HG03135 (cell line): ENCODE data around the gene RNU6-1.

Experiments
- ATAC-seq: cut with Tn5 transposase; IDR thresholded peaks from one replicate; pipeline ENCODE4 v1.9.1; 2021; ENCODE audit warnings: mild to moderate bottlenecking, moderate library complexity; ENCODE audit not compliant: unreplicated experiment

RNU6-1 gene

GRCh38 chr15:67834581-67835296 lies 5.1 kb downstream of the RNU6-1 start:
- ATAC-seq = no peak

- no peak for ATAC-seq
Measured at GRCh38 chr15:67833710-67834511, 5.9 kb downstream of the RNU6-1 start.

DNA sequence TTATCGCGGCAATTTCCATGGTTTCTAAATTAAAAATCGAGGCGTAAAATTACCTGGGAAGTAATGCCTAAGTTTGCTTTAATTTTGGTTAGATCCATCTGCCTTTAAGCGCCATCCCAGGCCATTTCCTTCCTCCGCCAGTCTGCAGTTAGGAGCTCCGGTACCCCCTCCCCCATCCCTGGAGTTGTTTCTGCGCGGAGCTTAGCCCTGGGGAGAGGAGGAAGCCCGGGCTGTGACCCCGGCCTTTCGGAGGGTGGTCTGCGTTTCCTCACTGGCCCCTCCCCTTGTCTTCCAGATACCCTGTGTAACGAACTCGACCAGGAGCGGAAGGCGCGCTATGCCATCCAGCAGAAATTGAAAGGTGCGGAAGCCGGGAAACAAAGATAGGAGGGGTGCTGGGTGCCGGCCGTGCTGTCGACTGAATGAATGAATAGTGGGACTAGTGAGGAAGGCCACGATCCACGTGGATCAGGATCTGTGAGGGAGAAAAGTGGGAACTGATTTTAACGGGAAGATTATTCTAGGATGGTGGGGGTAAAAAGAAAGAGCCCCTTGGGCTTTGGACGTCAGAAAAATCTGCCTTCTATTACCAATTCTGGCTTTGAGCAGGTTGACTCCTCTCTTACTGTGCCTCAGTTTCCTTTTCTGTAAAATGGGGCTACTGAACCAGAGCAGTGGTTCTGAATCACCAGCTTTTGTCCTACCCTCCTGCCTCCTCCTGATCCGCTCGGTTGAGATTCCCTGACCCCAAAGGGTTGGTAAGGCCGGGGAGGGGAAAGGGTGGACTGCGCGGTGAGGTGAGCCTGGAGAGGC lies 6.7 kb downstream of the RNU6-1 start:
- no peak for ATAC-seq

- ATAC-seq = no peak
Measured at GRCh38 chr15:67832031-67832551, 7.8 kb downstream of the RNU6-1 start.

GRCh38 chr15:67831363-67831762 lies 8.5 kb downstream of the RNU6-1 start:
- ATAC-seq = no peak

DNA sequence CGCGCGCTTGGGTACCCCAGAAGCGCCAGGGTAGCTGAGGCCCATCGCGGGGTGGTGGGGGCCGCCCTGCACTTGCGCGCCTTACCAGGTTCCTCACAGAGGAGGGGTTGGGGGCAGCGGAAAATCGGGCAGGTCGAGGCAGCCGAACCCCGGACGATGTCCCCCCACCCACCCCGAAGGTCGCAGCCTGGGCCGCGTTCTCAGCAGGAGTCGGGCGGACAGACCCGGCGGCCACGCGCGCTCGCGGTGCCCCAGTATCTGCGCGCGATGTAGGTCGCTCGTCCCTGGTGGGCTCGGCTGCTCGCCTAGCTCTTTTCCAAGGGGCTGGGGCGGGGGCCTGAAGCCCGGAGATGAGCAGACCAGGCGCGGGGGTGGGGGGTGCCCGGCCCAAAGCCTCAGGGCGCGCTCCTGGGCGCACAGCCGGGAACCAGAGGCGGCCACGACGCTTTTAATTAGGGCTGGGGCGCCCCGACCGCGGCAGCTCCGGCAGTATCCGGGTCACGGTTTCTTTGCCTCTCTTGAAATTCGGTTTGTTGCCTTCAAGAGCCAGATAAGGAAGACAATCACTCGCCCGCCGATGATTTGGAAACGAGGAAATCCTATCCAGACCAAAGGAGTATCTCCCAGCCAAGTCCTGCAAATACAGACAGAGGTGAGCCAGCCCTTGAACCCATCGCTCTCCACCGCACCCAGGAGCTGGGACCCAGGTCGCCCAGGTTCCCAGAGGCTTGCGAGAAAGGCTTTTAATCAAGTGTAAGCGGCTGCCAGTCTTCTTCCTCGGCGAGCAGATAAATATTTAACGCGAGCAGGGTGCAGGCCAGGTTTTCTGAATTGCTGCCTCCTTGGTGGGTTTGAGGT lies 10.0 kb downstream of the RNU6-1 start:
- ATAC-seq = no peak

GRCh38 chr15:67828969-67829646 lies 10.7 kb downstream of the RNU6-1 start:
- no peak for ATAC-seq

GRCh38 chr15:67828278-67828968 lies 11.4 kb downstream of the RNU6-1 start:
- no peak for ATAC-seq

DNA sequence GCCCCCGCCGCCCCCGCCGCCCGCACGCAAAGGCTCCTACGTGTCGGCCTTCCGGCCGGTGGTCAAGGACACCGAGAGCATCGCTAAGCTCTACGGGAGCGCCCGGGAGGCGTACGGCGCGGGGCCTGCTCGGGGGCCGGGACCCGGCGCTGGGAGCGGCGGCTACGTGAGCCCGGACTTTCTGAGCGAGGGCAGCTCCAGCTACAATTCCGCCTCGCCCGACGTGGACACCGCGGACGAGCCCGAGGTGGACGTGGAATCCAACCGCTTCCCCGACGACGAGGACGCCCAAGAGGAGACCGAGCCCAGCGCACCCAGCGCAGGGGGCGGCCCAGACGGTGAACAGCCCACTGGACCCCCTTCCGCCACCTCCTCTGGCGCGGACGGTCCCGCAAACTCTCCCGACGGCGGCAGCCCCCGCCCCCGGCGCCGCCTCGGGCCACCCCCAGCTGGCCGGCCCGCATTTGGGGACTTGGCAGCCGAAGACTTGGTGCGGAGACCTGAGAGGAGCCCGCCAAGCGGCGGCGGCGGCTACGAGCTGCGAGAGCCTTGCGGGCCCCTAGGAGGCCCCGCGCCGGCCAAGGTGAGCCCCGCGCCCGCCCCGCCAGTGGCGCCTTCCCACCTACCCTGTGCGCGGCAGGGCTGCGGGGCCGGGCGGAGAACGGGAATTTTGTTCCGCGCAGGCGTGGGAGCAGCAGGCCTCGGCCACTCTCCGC lies 12.1 kb downstream of the RNU6-1 start:
- ATAC-seq = no peak

- ATAC-seq = no peak
Measured at GRCh38 chr15:67826717-67827561, 12.9 kb downstream of the RNU6-1 start.

- no peak for ATAC-seq
Measured at GRCh38 chr15:67825881-67826716, 13.7 kb downstream of the RNU6-1 start.

- no peak for ATAC-seq
Measured at GRCh38 chr15:67824976-67825880, 14.6 kb downstream of the RNU6-1 start, which contains the start of gene SKOR1. SKOR1 (plus strand) TSS chr15:67825509; CDS start chr15:67825603, 94 bp downstream.

DNA sequence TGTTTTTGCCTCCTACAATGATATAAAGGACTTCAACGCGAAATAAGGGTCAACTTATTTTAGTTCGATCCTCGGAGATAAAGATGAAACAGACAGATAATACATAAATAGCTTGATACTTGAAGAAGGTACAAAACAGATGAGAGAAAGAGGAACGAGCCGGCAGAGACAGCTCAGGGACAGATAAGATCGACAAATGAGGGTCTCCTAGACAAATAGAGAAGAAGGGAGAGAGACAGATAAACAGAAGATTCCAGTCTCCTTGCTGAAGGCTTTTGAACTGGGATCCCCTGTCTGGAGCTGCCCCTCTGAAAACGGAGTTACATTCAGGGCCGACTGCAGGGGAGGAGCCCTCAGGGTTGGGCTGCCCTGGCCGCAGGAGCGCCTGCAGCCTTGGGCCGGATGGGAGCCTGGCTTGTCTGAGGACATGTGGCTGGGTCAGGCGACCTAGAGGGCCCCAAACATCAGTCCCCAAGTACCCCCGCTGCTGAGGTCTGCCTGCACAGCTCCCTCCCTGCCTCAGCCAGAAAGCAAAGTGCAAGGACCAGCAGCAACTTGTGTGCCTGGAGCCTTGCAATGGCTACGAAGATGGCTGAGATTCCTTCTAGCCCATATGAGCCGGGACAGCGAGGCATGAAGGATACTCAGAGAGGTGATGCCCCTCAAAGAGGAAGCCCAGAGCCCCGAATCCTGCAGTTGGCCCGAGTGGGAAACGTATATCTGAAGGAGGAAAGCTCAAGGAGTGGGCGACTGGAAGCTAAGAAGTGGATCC lies 15.5 kb downstream of the RNU6-1 start:
- no peak for ATAC-seq

DNA sequence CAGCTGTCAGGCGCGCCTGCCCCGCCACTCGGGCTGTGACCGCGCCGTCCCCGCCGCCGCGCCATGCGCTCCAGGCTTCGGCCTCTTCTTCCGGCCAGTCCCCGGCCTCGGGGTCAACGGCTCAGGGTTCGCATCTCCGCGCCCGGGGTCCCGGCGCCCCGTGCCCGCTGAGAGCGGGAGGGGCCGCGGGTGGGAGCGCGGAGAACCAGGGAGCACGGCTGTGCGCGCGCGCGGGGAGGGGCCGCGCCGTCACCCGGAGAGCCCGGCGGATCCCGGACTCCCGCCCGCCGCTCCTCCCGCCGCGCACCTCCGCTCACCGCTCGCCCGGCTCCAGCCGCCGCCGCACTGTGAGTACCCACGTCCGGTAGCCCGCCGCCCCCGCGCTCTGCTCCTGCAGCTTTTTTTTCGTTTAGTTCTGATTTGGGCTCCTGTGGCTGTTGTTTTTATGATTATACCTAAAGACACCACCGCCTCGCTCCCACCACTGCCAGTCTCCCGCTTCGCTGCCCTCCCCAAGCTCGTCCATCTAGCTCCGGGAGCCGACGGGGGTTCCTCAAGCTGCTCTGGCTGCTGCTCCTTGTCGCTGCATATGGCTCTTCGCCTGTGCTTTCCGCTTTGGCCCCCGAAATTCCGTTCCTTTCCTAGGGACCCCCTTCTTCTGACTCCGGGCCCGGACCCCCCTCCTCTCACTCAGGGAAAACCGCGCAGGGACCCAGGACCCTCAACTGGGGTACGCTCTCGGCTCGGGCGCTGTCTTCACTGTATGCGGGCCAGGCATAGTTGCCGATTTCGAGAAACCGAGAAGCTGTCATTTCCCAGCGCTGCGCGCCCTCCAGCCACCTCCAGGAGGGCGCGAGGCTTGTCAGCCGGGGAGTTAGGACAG lies 16.3 kb downstream of the RNU6-1 start:
- no peak for ATAC-seq
